Psoas muscle (tissue), 8 donors: Measurements from ENCODE around the gene TNFAIP3. TPM values are rescaled to one million over a fixed set of nuclear protein-coding genes. Genes with fewer than 3 reads are reported as not detected.

ENCODE experiments used
- ATAC-seq, 4 donors: fragments of 200-7000 bp; cut with Tn5 transposase; one replicate each; pipeline ENCODE4 v1.9.1; 2020; ENCODE audit warnings: moderate library complexity in 3 of 4, mild to moderate bottlenecking in 2 of 4
- DNase-seq, 2 donors: peaks; one replicate each; pipeline ENCODE4 v3.0.0-alpha.2; 2020
- H3K27ac ChIP-seq: fragments of 200-600 bp; one replicate; pipeline ENCODE4 v1.8.0; 2022
- H3K27me3 ChIP-seq, 3 donors: fragments of 200-600 bp in 1 of 3; one replicate each; pipeline versions ENCODE4 v1.6.1 to v1.8.0; 2013 to 2022; ENCODE audit warnings: low read length in 2 of 3, mild to moderate bottlenecking in 2 of 3, moderate library complexity in 1 of 3; ENCODE audit not compliant: insufficient read depth in 3 of 3
- H3K36me3 ChIP-seq, 2 donors: fragments of 200-600 bp in 1 of 2; one replicate each; pipeline versions ENCODE4 v1.6.1 to v1.8.0; 2013 to 2022; ENCODE audit warnings: low read depth in 1 of 2, mild to moderate bottlenecking in 1 of 2, moderate library complexity in 1 of 2; ENCODE audit not compliant: insufficient read depth in 1 of 2
- H3K4me1 ChIP-seq: fragments of 200-600 bp; one replicate; pipeline ENCODE4 v1.8.0; 2022
- H3K4me3 ChIP-seq: fragments of 200-600 bp; one replicate; pipeline ENCODE4 v1.8.0; 2022; ENCODE audit warnings: mild to moderate bottlenecking
- H3K9me3 ChIP-seq: fragments of 200-600 bp; one replicate; pipeline ENCODE4 v1.8.0; 2022
- CTCF ChIP-seq: fragments of 200-600 bp; IDR thresholded peaks from one replicate; pipeline ENCODE4 v1.8.0; 2022; ENCODE audit warnings: antibody characterized with exemption
- WGBS, 3 donors: extraction: QIAGEN DNeasy Blood & Tissue Kit; methylation state at CpG; one replicate each; pipeline versions ENCODE4 v1.1.6 to v1.1.7; 2013; 5-methylcytosine and 5-hydroxymethylcytosine counted together
- intact Hi-C, 2 donors: fragments of 100-400 bp; cut with DNase I; formaldehyde crosslinking; loops; one replicate each; pipeline versions ENCODE4 v1.11.0 to v1.14.2; 2022
- polyA plus RNA-seq, 3 donors: library from polyadenylated mRNA; stranded (reverse); fragments of 200-250 nt; gene quantifications; one replicate each; pipeline ENCODE4 v1.2.3, GENCODE V29; 2013
- total RNA-seq, 4 donors: library from RNA; stranded (reverse); fragmentation: NEBNext Ultra II Directional in 2 of 4; extraction: Animal tissue kit (Norgen Biotek cat#: 25700) in 2 of 4; gene quantifications; one replicate each; pipeline versions ENCODE4 v1.2.1 to v1.2.4, GENCODE V29; 2021 to 2023
- donor health status: healthy with polysubstance abuse.
- donor health status: DM: no; HTN: no; CAD: no; lungs with moderate emphysema.
- donor health status: Bipolar disorder and iron deficiency.
- donor health status: healthy.
- donor health status: DM: yes; HTN: yes; CAD: no.
- donor health status: DM: no; HTN: no; CAD: no.
- donor health status: DM: no; HTN: no; CAD: no.
- donor health status: DM: yes; HTN: yes; CAD: no.

TNFAIP3 gene
- total and polyA plus RNA-seq, 7 donors = 2.0 to 12.8 (median 4.3) TPM

- DNase-seq = no peak
- no peaks in the 10 kb centered on the region for H3K4me1 ChIP-seq
- H3K4me3 ChIP-seq = no peak overlapping the region
- H3K9me3 ChIP-seq = no peaks in the 10 kb centered on the region
- H3K36me3 ChIP-seq = no peaks in the 10 kb centered on the region
- H3K27me3 ChIP-seq = no peaks in the 10 kb centered on the region
- no peak for ATAC-seq
- WGBS, 3 donors = 42 to 58% (median 44%) methylated on average over 5 of the region's 5 CpGs
- intact Hi-C loops = no loop called here
- no peak overlapping the region for H3K27ac ChIP-seq
- TF ChIP-seq CTCF = no peak
These were observed 16.9 kb upstream of the TNFAIP3 start for GRCh38 chr6:137849981-137850714.

GRCh38 chr6:137850816-137851602, 16.1 kb upstream of the TNFAIP3 start:
- H3K36me3 ChIP-seq = no peaks in the 10 kb centered on the region
- H3K4me1 ChIP-seq = no peaks in the 10 kb centered on the region
- ATAC-seq (no peak), DNase-seq (no peak)
- intact Hi-C loops = no loop called here
- H3K27ac ChIP-seq = no peak overlapping the region
- 83 to 92% (median 90%) methylated on average over 4 of the region's 4 CpGs for WGBS, 3 donors
- no peak for TF ChIP-seq CTCF
- H3K27me3 ChIP-seq = no peaks in the 10 kb centered on the region
- H3K4me3 ChIP-seq = no peak overlapping the region
- H3K9me3 ChIP-seq = no peaks in the 10 kb centered on the region

GRCh38 chr6:137851669-137852068, 15.4 kb upstream of the TNFAIP3 start:
- intact Hi-C loops = no loop called here
- no peaks in the 10 kb centered on the region for H3K4me1 ChIP-seq
- no peak overlapping the region for H3K27ac ChIP-seq
- no peak overlapping the region for H3K4me3 ChIP-seq
- no peaks in the 10 kb centered on the region for H3K27me3 ChIP-seq
- no peaks in the 10 kb centered on the region for H3K36me3 ChIP-seq
- H3K9me3 ChIP-seq = no peaks in the 10 kb centered on the region
- no peak for TF ChIP-seq CTCF
- WGBS, 3 donors = 93 to 96% (median 93%) methylated on average over 3 of the region's 3 CpGs
- no peak for ATAC-seq
- no peak for DNase-seq

GRCh38 chr6:137852346-137852745, 14.7 kb upstream of the TNFAIP3 start:
- DNase-seq (no peak), ATAC-seq (no peak)
- no peak overlapping the region for H3K27ac ChIP-seq
- H3K27me3 ChIP-seq = no peaks in the 10 kb centered on the region
- no peak for TF ChIP-seq CTCF
- no peak overlapping the region for H3K4me3 ChIP-seq
- intact Hi-C loops = no loop called here
- no peaks in the 10 kb centered on the region for H3K9me3 ChIP-seq
- H3K36me3 ChIP-seq = no peaks in the 10 kb centered on the region
- WGBS, 3 donors = 79 to 83% (median 81%) methylated on average over 3 of the region's 3 CpGs
- H3K4me1 ChIP-seq = no peaks in the 10 kb centered on the region
